Measurements from ENCODE around the gene DNAJC30.

DNA sequence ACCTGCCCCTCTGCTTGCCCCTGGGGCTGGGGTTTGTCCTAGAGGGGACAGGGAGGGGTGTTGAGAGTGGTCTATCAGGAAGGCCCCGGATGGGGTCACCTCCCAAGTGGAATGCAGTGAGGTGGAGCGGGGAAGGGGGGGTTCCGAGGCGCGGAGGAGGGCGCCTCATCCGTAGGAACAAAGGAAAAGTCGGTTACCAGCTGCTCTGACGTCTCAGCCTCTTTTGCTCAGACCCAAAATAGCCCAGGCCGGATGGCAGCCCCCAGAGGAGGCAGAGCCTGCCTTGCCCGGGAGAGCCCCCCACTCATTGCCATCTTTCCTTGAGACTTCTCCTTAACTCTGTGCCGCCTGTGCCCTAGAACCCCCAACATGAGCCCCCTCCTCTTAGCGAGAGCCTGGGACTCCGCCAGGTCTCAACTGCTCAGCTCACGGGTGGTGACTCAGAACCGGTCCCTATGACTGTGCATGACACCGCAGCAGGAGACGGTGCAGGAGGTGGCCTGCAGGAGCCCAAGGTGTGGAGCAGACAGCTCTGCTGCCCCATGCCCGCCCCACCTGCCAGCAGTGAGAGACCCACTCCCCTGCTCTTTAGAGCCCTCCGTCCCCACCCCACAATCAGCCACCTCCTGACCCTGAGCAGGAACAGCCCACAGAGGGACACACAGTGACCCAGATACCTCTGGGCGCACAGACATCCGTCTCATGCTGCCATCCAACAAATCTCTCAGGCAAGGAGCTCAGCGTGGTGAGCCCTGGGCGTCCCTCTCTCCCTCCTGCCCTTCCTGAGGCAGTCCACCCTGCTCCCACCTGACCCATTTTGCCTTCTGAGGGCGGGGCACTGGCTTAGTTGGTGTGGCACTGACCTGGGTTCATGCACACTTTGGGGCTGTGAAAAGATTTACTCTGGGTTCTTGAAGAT lies 23.1 kb upstream of the DNAJC30 start:
- TF ChIP-seq POLR2A (IDR thresholded peaks at IDR 0.05) (no peak), POLR2AphosphoS5 (IDR thresholded peaks at IDR 0.05) (no peak), EP300 (IDR thresholded peaks at IDR 0.05) (no peak)
- TF ChIP-seq, protein P1, sequence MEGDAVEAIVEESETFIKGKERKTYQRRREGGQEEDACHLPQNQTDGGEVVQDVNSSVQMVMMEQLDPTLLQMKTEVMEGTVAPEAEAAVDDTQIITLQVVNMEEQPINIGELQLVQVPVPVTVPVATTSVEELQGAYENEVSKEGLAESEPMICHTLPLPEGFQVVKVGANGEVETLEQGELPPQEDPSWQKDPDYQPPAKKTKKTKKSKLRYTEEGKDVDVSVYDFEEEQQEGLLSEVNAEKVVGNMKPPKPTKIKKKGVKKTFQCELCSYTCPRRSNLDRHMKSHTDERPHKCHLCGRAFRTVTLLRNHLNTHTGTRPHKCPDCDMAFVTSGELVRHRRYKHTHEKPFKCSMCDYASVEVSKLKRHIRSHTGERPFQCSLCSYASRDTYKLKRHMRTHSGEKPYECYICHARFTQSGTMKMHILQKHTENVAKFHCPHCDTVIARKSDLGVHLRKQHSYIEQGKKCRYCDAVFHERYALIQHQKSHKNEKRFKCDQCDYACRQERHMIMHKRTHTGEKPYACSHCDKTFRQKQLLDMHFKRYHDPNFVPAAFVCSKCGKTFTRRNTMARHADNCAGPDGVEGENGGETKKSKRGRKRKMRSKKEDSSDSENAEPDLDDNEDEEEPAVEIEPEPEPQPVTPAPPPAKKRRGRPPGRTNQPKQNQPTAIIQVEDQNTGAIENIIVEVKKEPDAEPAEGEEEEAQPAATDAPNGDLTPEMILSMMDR (IDR thresholded peaks at IDR 0.05) = no peak

Data from suprapubic skin (tissue), 4 donors.